ENCODE data around the gene BRAF.

- TF ChIP-seq CTCF (IDR thresholded peaks at IDR 0.05) = no peak
- TF ChIP-seq POLR2A (IDR thresholded peaks at IDR 0.05) = no peak
- no peak for TF ChIP-seq POLR2AphosphoS5 (IDR thresholded peaks at IDR 0.05)
Measured at GRCh38 chr7:140885735-140886334, 38.9 kb downstream of the BRAF start.

Data from prostate gland (tissue), 2 donors.